Neural progenitor cell (in vitro differentiated cells): ENCODE data around the gene FAM3B.

Source experiments
- CTCF ChIP-seq: fragments of 200-600 bp; sonication (generic); IDR thresholded peaks from 2 replicates; pipeline ENCODE4 v1.5.1; 2017; ENCODE audit warnings: antibody characterized with exemption, mild to moderate bottlenecking
- EZH2 ChIP-seq: fragments of 200-600 bp; sonication (generic); IDR thresholded peaks from 2 replicates; pipeline ENCODE4 v1.6.1; 2017; ENCODE audit warnings: antibody characterized with exemption, mild to moderate bottlenecking, moderate library complexity

- TF ChIP-seq CTCF (no peak), EZH2 (no peak)
Observed at GRCh38 chr21:41315726-41316125, 875 bp upstream of the FAM3B start.
